ENCODE results near the gene KLHL36.

- TF ChIP-seq EP300 (IDR thresholded peaks at IDR 0.05) (no peak), POLR2A (IDR thresholded peaks at IDR 0.05) (no peak)
Measured at GRCh38 chr16:84672276-84673202, 24.2 kb downstream of the KLHL36 start.

All from gastroesophageal sphincter (tissue), 2 donors.